ENCODE data around the gene PRSS38. TPM values are rescaled to one million over a fixed set of nuclear protein-coding genes. Genes with fewer than 3 reads are reported as not detected.

PRSS38 gene
- total RNA-seq, 1 donor from 2014 or later, result not detected

DNA sequence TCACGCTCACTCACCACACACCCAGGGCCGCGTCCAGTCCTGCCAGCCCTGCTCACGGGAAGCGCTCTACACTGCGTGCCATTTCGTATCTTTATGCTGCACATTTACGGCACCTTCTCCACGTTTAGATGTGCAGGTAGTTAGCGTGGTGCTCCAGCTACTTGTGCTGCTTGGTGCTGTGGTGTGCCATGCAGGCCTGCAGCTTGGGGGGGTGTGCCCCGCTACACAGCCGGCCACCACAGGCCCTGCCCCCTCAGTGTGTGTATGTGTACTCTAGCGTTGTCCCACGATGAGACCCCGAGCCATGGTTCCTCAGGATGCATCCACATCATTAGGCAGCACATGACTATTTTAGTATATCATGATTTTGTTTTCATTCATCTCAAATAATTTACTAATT, 41.9 kb upstream of the PRSS38 start:
- Mint-ChIP-seq H3K4me1 (ENCODE audit: low read depth) (peaks cover 17% of the 10 kb centered on the region), H3K27ac (no peak overlapping the region), H3K27me3 (ENCODE audit: low read depth) (no peaks in the 10 kb centered on the region), H3K4me3 (ENCODE audit: low read depth) (no peak overlapping the region), H3K9me3 (no peaks in the 10 kb centered on the region), H3K36me3 (ENCODE audit: low read depth) (peaks cover 25% of the 10 kb centered on the region)
- intact Hi-C loops (cut with micrococcal nuclease), result no loop called here
- no peak for DNase-seq (ENCODE audit: low spot score)

DNA sequence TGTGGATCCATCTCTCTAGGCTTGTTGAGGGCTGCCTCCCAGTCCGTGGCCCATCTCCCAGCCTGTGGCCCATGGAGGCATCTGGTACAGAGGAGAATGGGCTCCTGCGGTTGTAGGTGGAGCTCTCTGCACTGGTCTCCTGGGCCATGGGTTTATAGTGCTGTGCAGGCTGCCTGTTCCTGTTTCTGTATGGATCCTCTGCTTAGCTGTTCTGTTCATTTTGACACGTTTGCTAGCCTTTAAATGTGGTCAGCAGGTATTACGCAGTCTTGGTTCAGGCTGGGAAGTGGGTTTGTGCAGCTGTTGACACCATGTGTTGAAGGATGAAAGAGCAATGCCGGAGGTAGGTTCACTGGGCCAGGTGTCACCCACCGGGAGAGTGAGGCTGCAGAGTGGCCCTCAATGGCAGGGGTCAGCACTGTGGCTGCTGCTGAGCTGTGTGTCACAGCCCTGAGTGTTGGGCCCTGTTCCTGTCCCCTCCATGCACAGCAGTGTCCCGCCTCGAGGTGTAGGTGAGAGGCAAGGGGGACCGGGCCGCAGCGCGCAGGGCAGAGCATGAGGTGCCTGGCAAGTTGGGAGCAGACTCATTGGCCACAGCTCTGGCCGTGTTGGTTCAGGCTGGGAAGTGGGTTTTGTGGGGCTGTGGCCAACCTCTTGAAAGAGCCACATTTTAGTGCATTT, 41.3 kb upstream of the PRSS38 start:
- intact Hi-C loops (cut with micrococcal nuclease), result no loop called here
- peaks cover 17% of the 10 kb centered on the region for H3K4me1 Mint-ChIP-seq (ENCODE audit: low read depth)
- peak overlapping the region; percentile 18 for H3K27ac Mint-ChIP-seq

DNA sequence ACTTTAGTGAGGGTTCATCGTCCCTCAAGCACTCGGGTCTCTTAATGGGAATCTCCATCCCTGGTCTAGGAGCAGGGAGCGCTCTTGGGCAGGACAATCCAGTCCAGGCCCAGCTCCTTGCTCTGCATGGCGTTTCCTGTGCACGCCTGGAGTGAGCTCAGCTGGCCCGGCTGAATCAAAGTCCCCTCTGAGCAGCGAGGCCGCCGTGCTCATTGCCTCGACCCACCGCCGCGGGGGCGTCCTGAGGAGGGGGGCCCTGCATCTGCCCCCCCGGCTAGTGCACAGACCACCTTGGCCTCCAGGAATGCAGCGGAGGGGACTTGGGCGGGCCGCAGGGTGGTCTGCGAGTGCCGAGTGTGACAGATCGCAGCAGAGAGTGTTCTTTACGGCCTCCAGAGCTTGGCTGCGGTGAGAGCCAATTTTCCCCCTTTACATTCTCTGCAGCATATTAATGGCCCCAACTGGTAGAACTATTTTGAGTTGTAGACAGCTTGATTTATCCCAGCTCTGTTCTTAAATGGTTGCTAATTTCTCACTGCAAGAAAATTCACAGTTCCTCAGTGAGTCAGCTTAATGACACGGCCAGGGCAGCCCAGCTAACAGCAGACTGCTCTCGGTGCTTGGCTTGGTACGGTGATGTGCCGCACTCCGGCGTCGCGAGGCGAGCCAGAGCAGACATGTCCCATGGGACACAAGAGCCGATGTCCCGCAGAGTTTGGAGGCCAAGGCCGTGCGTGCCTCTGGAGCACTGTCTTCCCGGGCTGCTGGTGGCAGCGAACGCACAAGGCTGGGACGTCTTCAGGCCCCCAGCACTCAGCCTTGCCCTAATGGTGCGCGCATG, 40.4 kb upstream of the PRSS38 start:
- intact Hi-C loops (cut with micrococcal nuclease), result no loop called here

More for the DNA sequence above, 41.3 kb upstream of the PRSS38 start:
- no peak for DNase-seq (ENCODE audit: low spot score)
- H3K27me3 Mint-ChIP-seq (ENCODE audit: low read depth), result no peaks in the 10 kb centered on the region
- H3K4me3 Mint-ChIP-seq (ENCODE audit: low read depth), result no peak overlapping the region
- no peaks in the 10 kb centered on the region for H3K9me3 Mint-ChIP-seq
- H3K36me3 Mint-ChIP-seq (ENCODE audit: low read depth), result peaks cover 20% of the 10 kb centered on the region

DNA sequence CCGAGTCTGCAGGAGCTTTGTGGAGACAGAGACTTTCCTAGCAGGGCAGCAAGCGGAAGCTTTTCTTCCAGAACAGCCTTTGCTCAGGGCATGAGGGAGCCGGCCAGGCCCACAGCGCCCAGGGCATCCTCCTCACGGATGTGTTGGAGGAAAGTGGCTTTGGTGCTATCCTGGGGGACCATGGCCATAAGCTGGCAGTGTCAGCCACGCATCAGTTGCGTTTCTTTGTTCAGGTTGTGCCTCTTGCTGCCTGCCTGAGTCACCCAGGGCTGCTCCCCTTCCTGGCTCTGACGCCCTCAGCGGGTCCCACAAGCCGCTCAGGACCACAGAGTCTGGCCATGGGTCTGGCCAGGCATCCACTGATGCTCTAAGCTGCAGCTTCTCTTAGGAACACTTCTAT, 39.6 kb upstream of the PRSS38 start:
- intact Hi-C loops (cut with micrococcal nuclease), result no loop called here
- Mint-ChIP-seq H3K27ac (no peak overlapping the region), H3K9me3 (no peaks in the 10 kb centered on the region), H3K36me3 (ENCODE audit: low read depth) (peaks cover 19% of the 10 kb centered on the region), H3K4me3 (ENCODE audit: low read depth) (no peak overlapping the region), H3K4me1 (ENCODE audit: low read depth) (peaks cover 17% of the 10 kb centered on the region), H3K27me3 (ENCODE audit: low read depth) (no peaks in the 10 kb centered on the region)
- no peak for DNase-seq (ENCODE audit: low spot score)

More for the DNA sequence above, 40.4 kb upstream of the PRSS38 start:
- Mint-ChIP-seq H3K27ac (no peak overlapping the region), H3K4me1 (ENCODE audit: low read depth) (peaks cover 17% of the 10 kb centered on the region), H3K36me3 (ENCODE audit: low read depth) (peaks cover 23% of the 10 kb centered on the region), H3K4me3 (ENCODE audit: low read depth) (no peak overlapping the region), H3K9me3 (no peaks in the 10 kb centered on the region), H3K27me3 (ENCODE audit: low read depth) (no peaks in the 10 kb centered on the region)
- DNase-seq (ENCODE audit: low spot score), result no peak

DNA sequence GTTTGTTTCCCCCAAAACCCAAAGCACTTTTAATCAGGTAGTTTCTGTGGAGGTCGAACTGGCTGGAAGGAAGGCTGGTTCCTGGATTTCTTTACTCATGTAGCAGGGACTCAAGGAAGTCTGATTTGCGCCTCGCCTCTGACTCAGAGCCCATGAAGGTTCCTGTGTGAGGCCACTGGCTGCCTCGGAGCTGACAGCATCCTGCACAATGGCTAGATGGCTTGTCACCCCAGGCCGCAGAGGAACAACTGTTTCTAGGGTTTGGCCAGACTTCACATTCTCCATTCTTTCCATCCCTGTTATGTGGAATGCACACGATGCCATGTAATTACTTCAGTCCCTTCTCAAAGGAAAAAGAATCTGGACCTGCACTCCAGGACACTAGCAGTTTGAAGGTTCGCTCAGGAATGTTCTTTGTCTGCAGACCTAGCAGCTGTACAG, 39.1 kb upstream of the PRSS38 start:
- no peak for DNase-seq (ENCODE audit: low spot score)
- Mint-ChIP-seq H3K27me3 (ENCODE audit: low read depth) (no peaks in the 10 kb centered on the region), H3K36me3 (ENCODE audit: low read depth) (peaks cover 19% of the 10 kb centered on the region), H3K4me3 (ENCODE audit: low read depth) (no peak overlapping the region), H3K9me3 (no peaks in the 10 kb centered on the region), H3K4me1 (ENCODE audit: low read depth) (peaks cover 17% of the 10 kb centered on the region), H3K27ac (no peak overlapping the region)
- intact Hi-C loops (cut with micrococcal nuclease), result no loop called here

DNA sequence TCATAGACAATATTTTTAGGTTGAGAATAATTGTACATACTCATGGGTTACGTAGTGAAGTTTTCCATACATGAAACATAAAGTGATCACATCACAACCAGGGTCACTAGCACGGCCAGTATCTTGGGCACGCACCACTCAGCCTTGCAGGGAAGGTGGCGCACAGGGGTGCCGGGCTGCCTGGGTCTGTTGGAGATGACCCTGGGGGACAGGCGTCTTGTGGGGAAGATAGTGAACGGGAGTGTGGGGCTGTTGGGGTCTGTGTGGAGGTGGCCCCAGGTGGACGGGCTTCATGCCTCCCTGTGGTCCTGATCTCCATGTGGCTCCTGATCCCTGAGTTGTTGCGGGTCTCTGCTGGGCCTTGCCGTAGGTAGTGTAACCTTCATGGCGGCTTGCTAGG, 38.3 kb upstream of the PRSS38 start:
- Mint-ChIP-seq H3K9me3 (no peaks in the 10 kb centered on the region), H3K27ac (no peak overlapping the region), H3K27me3 (ENCODE audit: low read depth) (no peaks in the 10 kb centered on the region), H3K4me1 (ENCODE audit: low read depth) (peaks cover 17% of the 10 kb centered on the region), H3K36me3 (ENCODE audit: low read depth) (peaks cover 21% of the 10 kb centered on the region), H3K4me3 (ENCODE audit: low read depth) (no peak overlapping the region)
- intact Hi-C loops (cut with micrococcal nuclease), result no loop called here
- no peak for DNase-seq (ENCODE audit: low spot score)

DNA sequence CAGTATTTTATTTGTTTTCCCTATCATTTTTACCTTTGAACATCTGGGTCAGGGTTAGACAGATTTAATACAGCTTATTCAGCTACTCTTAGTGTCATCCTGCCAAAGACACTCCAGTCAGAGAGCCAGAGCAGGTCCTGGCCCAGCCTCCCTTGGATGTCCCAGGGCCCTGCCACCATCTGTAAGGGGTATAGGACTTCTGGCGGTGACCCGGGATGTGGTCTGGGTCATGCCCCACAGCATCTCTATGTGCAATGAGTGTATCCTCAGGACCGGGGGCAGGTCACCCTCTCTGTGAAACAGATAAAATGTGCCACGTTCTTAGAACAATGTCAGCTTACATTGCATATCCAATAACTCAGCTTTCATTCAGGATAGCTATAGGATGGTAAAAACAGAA, 37.8 kb upstream of the PRSS38 start:
- no peak overlapping the region for H3K27ac Mint-ChIP-seq
- peaks cover 13% of the 10 kb centered on the region for H3K4me1 Mint-ChIP-seq (ENCODE audit: low read depth)

DNA sequence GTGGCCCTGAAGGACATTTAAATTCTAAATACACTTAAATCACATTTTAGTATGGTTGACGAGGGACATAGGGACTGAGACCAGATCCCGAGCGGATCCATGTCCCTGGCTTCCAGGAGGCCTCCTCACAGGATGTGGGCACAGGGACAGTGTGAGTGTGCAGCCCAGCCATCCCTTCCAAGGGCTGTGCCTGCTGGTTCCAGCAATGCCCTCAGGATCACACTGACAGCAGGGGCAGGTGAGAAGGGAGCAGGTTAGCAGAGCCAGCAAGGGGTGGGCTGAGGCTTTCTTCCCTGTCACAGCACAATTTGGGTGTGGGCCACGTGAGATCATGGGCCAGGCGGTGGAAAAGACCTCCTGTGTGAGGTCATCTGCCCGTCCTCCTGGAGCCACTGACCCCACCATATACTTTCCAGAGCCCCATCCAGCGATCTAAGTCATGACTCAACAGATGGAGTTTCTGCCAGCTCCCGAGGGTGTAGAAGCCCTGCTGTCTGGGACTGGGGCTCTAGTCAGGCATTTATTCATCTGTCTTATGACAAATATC, 37.0 kb upstream of the PRSS38 start:
- Mint-ChIP-seq H3K27me3 (ENCODE audit: low read depth) (no peaks in the 10 kb centered on the region), H3K4me1 (ENCODE audit: low read depth) (peaks cover 11% of the 10 kb centered on the region), H3K36me3 (ENCODE audit: low read depth) (peaks cover 25% of the 10 kb centered on the region), H3K4me3 (ENCODE audit: low read depth) (no peak overlapping the region), H3K9me3 (no peaks in the 10 kb centered on the region), H3K27ac (no peak overlapping the region)
- intact Hi-C loops (cut with micrococcal nuclease), result no loop called here
- DNase-seq (ENCODE audit: low spot score), result no peak

More for the DNA sequence above, 37.8 kb upstream of the PRSS38 start:
- DNase-seq (ENCODE audit: low spot score), result no peak
- no peak overlapping the region for H3K4me3 Mint-ChIP-seq (ENCODE audit: low read depth)
- H3K36me3 Mint-ChIP-seq (ENCODE audit: low read depth), result peaks cover 21% of the 10 kb centered on the region
- H3K27me3 Mint-ChIP-seq (ENCODE audit: low read depth), result no peaks in the 10 kb centered on the region
- no peaks in the 10 kb centered on the region for H3K9me3 Mint-ChIP-seq
- intact Hi-C loops (cut with micrococcal nuclease), result no loop called here

DNA sequence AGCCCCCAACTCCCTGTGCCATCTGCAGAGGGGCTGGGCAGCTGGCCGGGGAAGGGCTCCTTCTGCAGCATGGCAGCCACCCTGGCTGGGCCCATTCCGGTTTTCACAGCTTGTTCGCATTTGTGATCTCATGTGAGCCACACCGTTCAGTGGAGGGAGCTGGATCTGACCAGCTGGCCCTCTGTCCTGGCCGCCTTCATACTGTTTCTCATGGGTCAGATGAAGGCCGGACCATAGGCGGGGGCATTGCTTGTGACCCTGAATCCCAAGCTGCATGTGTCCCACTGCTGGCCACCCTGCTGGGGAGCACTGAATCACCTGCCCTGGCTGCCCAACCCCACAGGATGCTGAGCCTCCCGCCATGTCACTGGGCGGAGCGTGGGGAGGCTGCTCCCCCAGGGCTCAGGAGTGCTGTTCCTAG, 36.4 kb upstream of the PRSS38 start:
- Mint-ChIP-seq H3K4me3 (ENCODE audit: low read depth) (no peak overlapping the region), H3K9me3 (no peaks in the 10 kb centered on the region), H3K4me1 (ENCODE audit: low read depth) (peaks cover 6% of the 10 kb centered on the region), H3K27ac (no peak overlapping the region), H3K36me3 (ENCODE audit: low read depth) (peaks cover 21% of the 10 kb centered on the region), H3K27me3 (ENCODE audit: low read depth) (no peaks in the 10 kb centered on the region)
- no peak for DNase-seq (ENCODE audit: low spot score)
- intact Hi-C loops (cut with micrococcal nuclease), result no loop called here

DNA sequence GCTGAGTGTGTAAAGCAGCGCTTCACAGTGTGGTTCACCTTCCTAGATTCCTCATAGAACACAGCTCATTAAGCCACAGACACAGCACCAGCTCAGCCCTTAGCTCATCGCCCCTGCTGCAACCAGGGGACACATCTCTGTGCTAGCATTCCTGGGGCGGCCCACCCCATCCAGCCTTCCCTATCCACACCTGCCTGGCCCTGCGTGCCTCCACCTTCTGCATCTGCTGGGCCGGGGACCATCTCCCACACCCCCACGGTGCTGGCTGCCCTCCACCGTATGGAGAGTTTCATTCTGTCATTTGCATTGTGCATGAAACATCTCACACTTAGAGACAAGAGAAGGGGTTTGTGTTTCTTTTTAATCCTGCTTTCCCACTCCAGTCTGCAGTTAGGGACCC, 35.8 kb upstream of the PRSS38 start:
- Mint-ChIP-seq H3K9me3 (no peaks in the 10 kb centered on the region), H3K27ac (no peak overlapping the region), H3K4me3 (ENCODE audit: low read depth) (no peak overlapping the region), H3K36me3 (ENCODE audit: low read depth) (peaks cover 21% of the 10 kb centered on the region), H3K4me1 (ENCODE audit: low read depth) (no peaks in the 10 kb centered on the region), H3K27me3 (ENCODE audit: low read depth) (no peaks in the 10 kb centered on the region)
- intact Hi-C loops (cut with micrococcal nuclease), result no loop called here
- DNase-seq (ENCODE audit: low spot score), result no peak

DNA sequence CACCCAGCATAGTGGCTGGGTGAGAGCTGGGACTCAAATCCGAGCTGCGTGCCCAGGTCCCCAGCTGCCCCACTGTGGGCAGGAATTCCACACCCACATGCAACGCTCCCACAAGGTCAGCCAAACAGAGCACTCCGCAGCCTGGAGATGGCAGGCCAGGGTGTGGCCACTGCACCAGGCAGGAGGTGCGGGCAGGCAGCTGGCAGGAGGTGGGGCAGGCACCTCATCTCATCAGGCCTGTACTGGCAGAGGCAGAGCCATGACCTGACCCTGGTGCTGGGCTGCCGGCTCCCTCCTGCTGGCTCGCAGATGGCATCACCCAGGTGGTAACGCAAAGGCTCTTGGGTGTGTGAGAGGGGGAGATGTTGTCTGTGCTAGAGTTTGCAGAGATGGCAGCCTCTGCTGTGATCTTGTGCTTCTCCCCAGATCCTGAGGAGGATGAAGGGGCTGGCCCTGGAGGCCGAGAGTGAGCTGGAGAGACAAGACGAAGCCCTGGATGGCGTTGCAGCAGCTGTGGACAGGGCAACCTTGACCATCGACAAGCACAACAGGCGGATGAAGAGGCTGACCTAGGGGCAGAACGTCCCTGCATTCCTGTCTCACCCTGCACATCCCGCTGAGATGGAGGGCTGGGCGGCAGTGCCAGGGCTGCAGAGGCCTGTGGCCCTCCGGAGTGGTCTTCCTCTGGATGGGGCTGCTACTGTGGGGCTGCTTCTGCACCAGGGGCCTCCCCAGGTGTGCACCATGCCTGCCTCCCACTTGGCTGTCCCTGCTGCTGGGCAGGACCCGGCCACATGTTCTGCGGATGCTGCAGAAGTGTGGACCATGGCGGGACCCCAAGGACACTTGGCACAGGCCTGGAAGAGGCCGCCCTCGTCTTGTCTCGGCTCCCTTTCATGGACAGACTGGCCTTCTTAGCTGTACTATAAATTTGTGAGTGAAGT, 35.1 kb upstream of the PRSS38 start:
- no peaks in the 10 kb centered on the region for H3K27me3 Mint-ChIP-seq (ENCODE audit: low read depth)
- H3K4me3 Mint-ChIP-seq (ENCODE audit: low read depth), result no peak overlapping the region
- DNase-seq (ENCODE audit: low spot score), result no peak
- intact Hi-C loops (cut with micrococcal nuclease), result no loop called here
- H3K36me3 Mint-ChIP-seq (ENCODE audit: low read depth), result peaks cover 21% of the 10 kb centered on the region
- H3K4me1 Mint-ChIP-seq (ENCODE audit: low read depth), result no peaks in the 10 kb centered on the region
- H3K9me3 Mint-ChIP-seq, result no peaks in the 10 kb centered on the region
- no peak overlapping the region for H3K27ac Mint-ChIP-seq

DNA sequence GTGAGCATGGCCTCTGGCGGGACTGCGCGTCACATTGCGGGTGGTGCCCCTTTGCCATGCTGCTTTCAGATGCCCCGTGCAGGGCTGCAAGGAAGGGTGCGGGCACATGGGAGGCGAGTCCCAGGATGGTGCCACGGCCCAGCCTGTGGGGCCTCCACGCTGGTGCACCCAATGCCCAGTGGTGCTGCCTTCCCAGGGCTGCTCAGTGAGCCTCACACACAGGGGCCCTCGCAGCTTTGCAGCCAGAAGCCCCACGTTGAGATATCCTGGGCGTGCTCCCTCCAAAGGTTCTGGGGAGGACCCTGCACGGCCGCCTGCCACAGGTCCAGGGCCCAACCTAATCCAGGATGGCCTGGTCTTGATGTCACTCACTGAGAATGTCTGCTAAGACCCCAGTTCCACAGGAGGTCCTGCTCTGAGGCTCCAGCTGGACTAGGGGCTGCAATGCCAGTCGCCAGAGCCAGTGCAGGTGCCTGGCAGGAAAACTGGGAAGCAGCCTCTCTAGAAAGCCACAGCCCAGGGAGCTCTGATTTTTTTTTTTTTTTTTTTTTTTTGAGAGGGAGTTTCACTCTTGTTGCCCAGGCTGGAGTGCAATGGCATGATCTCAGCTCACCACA, 34.1 kb upstream of the PRSS38 start:
- Mint-ChIP-seq H3K4me1 (ENCODE audit: low read depth) (no peaks in the 10 kb centered on the region), H3K27ac (no peak overlapping the region), H3K27me3 (ENCODE audit: low read depth) (no peaks in the 10 kb centered on the region), H3K9me3 (no peaks in the 10 kb centered on the region), H3K4me3 (ENCODE audit: low read depth) (no peak overlapping the region), H3K36me3 (ENCODE audit: low read depth) (peaks cover 16% of the 10 kb centered on the region)
- DNase-seq (ENCODE audit: low spot score), result no peak
- intact Hi-C loops (cut with micrococcal nuclease), result no loop called here
